Cardiac fibroblast (primary cell): ENCODE measurements around the gene CCDC7.

Source experiments
- DNase-seq, 2 donors: peaks; one replicate each; pipeline versions ENCODE4 v3.0.0 to v3.0.0-alpha.2; 2010; ENCODE audit warnings: low read depth in 2 of 2
- H3K4me3 ChIP-seq, 2 donors: replicated peaks in 1 of 2; 1 replicate in 1 of 2; 2 replicates in 1 of 2; pipeline ENCODE4 v1.5.1; 2011; ENCODE audit warnings: low read depth in 2 of 2, low read length in 2 of 2, mild to moderate bottlenecking in 2 of 2, moderate library complexity in 1 of 2
- CTCF ChIP-seq: IDR thresholded peaks from one replicate; pipeline ENCODE4 v1.5.1; 2011; ENCODE audit warnings: low read depth, mild to moderate bottlenecking, low read length, inconsistent platforms

Gene CCDC7

GRCh38 chr10:32511599-32511998, 65.7 kb downstream of the CCDC7 start:
- H3K4me3 ChIP-seq: no peak overlapping the region
- TF ChIP-seq CTCF: no peak
- DNase-seq: no peak

- no peak overlapping the region for H3K4me3 ChIP-seq
- TF ChIP-seq CTCF: no peak
- no peak for DNase-seq
These were observed 70.9 kb downstream of the CCDC7 start for GRCh38 chr10:32516567-32517495.

GRCh38 chr10:32530231-32530630, 84.3 kb downstream of the CCDC7 start:
- H3K4me3 ChIP-seq: no peak overlapping the region
- TF ChIP-seq CTCF: no peak

GRCh38 chr10:32538256-32538655, 92.3 kb downstream of the CCDC7 start:
- no peak for TF ChIP-seq CTCF
- DNase-seq: no peak
- H3K4me3 ChIP-seq: no peak overlapping the region

More at GRCh38 chr10:32530231-32530630, 84.3 kb downstream of the CCDC7 start:
- no peak for DNase-seq

GRCh38 chr10:32540691-32541470, 94.9 kb downstream of the CCDC7 start:
- DNase-seq: no peak
- no peak overlapping the region for H3K4me3 ChIP-seq
- no peak for TF ChIP-seq CTCF

GRCh38 chr10:32548208-32548607, 102.3 kb downstream of the CCDC7 start:
- TF ChIP-seq CTCF: no peak
- no peak overlapping the region for H3K4me3 ChIP-seq
- no peak for DNase-seq
